ENCODE data around the gene TCHHL1.
A peak's percentile ranks its signal among the peaks of the same experiment; 100 is the strongest.

TCHHL1 gene

DNA sequence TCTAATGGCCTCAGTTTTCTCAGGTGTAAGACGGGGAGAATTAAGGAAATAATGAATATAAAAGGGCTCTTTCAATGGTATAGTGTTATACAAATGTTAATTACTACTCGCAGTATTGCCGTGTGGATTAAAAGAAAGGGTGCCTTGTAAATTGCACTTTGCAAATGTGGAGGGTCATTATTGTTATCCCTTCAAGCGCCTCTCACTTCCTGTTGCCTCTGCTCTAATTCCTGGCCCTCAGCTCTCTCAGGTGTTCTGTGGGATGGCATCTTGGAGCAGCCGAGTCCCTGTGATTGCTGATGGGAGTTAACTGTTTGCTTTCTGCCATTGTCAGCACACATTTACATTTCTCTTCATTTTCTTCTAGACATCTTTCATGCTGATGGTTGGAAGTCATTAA is 45.0 kb downstream of the TCHHL1 start:
- Histone ChIP-seq H3K27ac (replicated peaks) (no peak overlapping the region), H3K4me3 (replicated peaks; ENCODE audit: insufficient read depth, low read length) (no peak overlapping the region), H3K27me3 (ENCODE audit: insufficient read depth, poor library complexity, severe bottlenecking) (no peaks in the 10 kb centered on the region)
- no peak for DNase-seq (ENCODE audit: low read depth in 1 of 2, low spot score in 1 of 2)
- TF ChIP-seq POLR2AphosphoS5 (IDR thresholded peaks at IDR 0.05; ENCODE audit: low read depth) (no peak), REST (IDR thresholded peaks at IDR 0.05; ENCODE audit: insufficient replicate concordance, low read depth) (no peak)

- H3K4me3 ChIP-seq (replicated peaks; ENCODE audit: insufficient read depth, low read length): no peak overlapping the region
- no peak overlapping the region for H3K27ac ChIP-seq (replicated peaks)
- no peaks in the 10 kb centered on the region for H3K27me3 ChIP-seq (ENCODE audit: insufficient read depth, poor library complexity, severe bottlenecking)
- TF ChIP-seq GABPA (IDR thresholded peaks at IDR 0.05; ENCODE audit: low read depth) (no peak), REST (IDR thresholded peaks at IDR 0.05; ENCODE audit: insufficient replicate concordance, low read depth) (no peak), POLR2AphosphoS5 (IDR thresholded peaks at IDR 0.05; ENCODE audit: low read depth) (no peak), CTCF (IDR thresholded peaks at IDR 0.05; ENCODE audit: insufficient read depth, low read length) (no peak), SPI1 (IDR thresholded peaks at IDR 0.05; ENCODE audit: borderline replicate concordance, low read depth) (no peak)
- no peak for DNase-seq (ENCODE audit: low read depth in 1 of 2, low spot score in 1 of 2)
These were observed 46.8 kb downstream of the TCHHL1 start for GRCh38 chr1:152042030-152042429.

GRCh38 chr1:152039886-152040285 is 49.0 kb downstream of the TCHHL1 start:
- Histone ChIP-seq H3K27me3 (ENCODE audit: insufficient read depth, poor library complexity, severe bottlenecking) (no peaks in the 10 kb centered on the region), H3K4me3 (replicated peaks; ENCODE audit: insufficient read depth, low read length) (no peak overlapping the region), H3K27ac (replicated peaks) (peak overlapping the region; percentile 89)
- DNase-seq (ENCODE audit: low read depth in 1 of 2, low spot score in 1 of 2): no peak
- TF ChIP-seq REST (IDR thresholded peaks at IDR 0.05; ENCODE audit: insufficient replicate concordance, low read depth): no peak
- no peak for TF ChIP-seq SPI1 (IDR thresholded peaks at IDR 0.05; ENCODE audit: borderline replicate concordance, low read depth)
- no peak for TF ChIP-seq GABPA (IDR thresholded peaks at IDR 0.05; ENCODE audit: low read depth)
- no peak for TF ChIP-seq POLR2AphosphoS5 (IDR thresholded peaks at IDR 0.05; ENCODE audit: low read depth)
- no peak for TF ChIP-seq CTCF (IDR thresholded peaks at IDR 0.05; ENCODE audit: insufficient read depth, low read length)

GRCh38 chr1:152039461-152039860 is 49.4 kb downstream of the TCHHL1 start:
- no peak overlapping the region for H3K4me3 ChIP-seq (replicated peaks; ENCODE audit: insufficient read depth, low read length)
- no peak for DNase-seq (ENCODE audit: low read depth in 1 of 2, low spot score in 1 of 2)
- peak overlapping the region; percentile 89 for H3K27ac ChIP-seq (replicated peaks)
- TF ChIP-seq REST (IDR thresholded peaks at IDR 0.05; ENCODE audit: insufficient replicate concordance, low read depth): no peak
- no peak for TF ChIP-seq CTCF (IDR thresholded peaks at IDR 0.05; ENCODE audit: insufficient read depth, low read length)
- no peak for TF ChIP-seq SPI1 (IDR thresholded peaks at IDR 0.05; ENCODE audit: borderline replicate concordance, low read depth)
- TF ChIP-seq POLR2AphosphoS5 (IDR thresholded peaks at IDR 0.05; ENCODE audit: low read depth): no peak
- no peak for TF ChIP-seq GABPA (IDR thresholded peaks at IDR 0.05; ENCODE audit: low read depth)
- no peaks in the 10 kb centered on the region for H3K27me3 ChIP-seq (ENCODE audit: insufficient read depth, poor library complexity, severe bottlenecking)
